Osteocyte (in vitro differentiated cells): ENCODE results near the gene ARFGAP1. TPM values are rescaled to one million over a fixed set of nuclear protein-coding genes. Genes with fewer than 3 reads are reported as not detected.

Experiments
- DNase-seq: peaks from one replicate; pipeline ENCODE4 v3.0.0; 2021; ENCODE audit warnings: mixed read lengths; ENCODE audit not compliant: unreplicated experiment; ENCODE audit errors: extremely low spot score
- H3K27ac Mint-ChIP-seq: one replicate; pipeline ENCODE4 v1.8.0; 2021; ENCODE audit warnings: mild to moderate bottlenecking, mixed read lengths; ENCODE audit not compliant: unreplicated experiment
- H3K27me3 Mint-ChIP-seq: one replicate; pipeline ENCODE4 v1.8.0; 2021; ENCODE audit warnings: mixed read lengths; ENCODE audit not compliant: unreplicated experiment
- H3K36me3 Mint-ChIP-seq: one replicate; pipeline ENCODE4 v1.8.0; 2021; ENCODE audit warnings: mixed read lengths; ENCODE audit not compliant: unreplicated experiment
- H3K4me1 Mint-ChIP-seq: one replicate; pipeline ENCODE4 v1.8.0; 2021; ENCODE audit warnings: mixed read lengths; ENCODE audit not compliant: unreplicated experiment
- H3K4me3 Mint-ChIP-seq: one replicate; pipeline ENCODE4 v1.8.0; 2021; ENCODE audit warnings: mild to moderate bottlenecking, moderate library complexity, mixed read lengths; ENCODE audit not compliant: unreplicated experiment
- H3K9me3 Mint-ChIP-seq: one replicate; pipeline ENCODE4 v1.8.0; 2021; ENCODE audit warnings: mixed read lengths; ENCODE audit not compliant: unreplicated experiment
- CTCF ChIP-seq: fragments of 200-600 bp; sonication (generic); IDR thresholded peaks from 2 replicates; pipeline ENCODE4 v1.5.0; 2021; ENCODE audit warnings: antibody characterized with exemption, mild to moderate bottlenecking, moderate library complexity
- total RNA-seq: library from RNA; stranded (reverse); gene quantifications from 2 replicates; pipeline ENCODE4 v1.2.1, GENCODE V29; 2021

ARFGAP1 gene
- total RNA-seq, 1 donor from 2014 or later, result 119 TPM

- TF ChIP-seq CTCF, result no peak
- H3K27me3 Mint-ChIP-seq, result peaks cover 7% of the 10 kb centered on the region
- no peak for DNase-seq
- no peak overlapping the region for H3K4me3 Mint-ChIP-seq
- H3K27ac Mint-ChIP-seq, result no peak overlapping the region
- no peaks in the 10 kb centered on the region for H3K9me3 Mint-ChIP-seq
- no peaks in the 10 kb centered on the region for H3K4me1 Mint-ChIP-seq
- H3K36me3 Mint-ChIP-seq, result no peaks in the 10 kb centered on the region
Observed at GRCh38 chr20:63318391-63319163, 46.0 kb downstream of the ARFGAP1 start.

GRCh38 chr20:63319164-63320040 is 46.8 kb downstream of the ARFGAP1 start:
- TF ChIP-seq CTCF, result no peak
- no peaks in the 10 kb centered on the region for H3K4me1 Mint-ChIP-seq
- no peak for DNase-seq
- H3K27ac Mint-ChIP-seq, result no peak overlapping the region
- peaks cover 14% of the 10 kb centered on the region for H3K27me3 Mint-ChIP-seq
- no peak overlapping the region for H3K4me3 Mint-ChIP-seq
- H3K36me3 Mint-ChIP-seq, result no peaks in the 10 kb centered on the region
- no peaks in the 10 kb centered on the region for H3K9me3 Mint-ChIP-seq

- no peak overlapping the region for H3K27ac Mint-ChIP-seq
- no peaks in the 10 kb centered on the region for H3K36me3 Mint-ChIP-seq
- no peak for TF ChIP-seq CTCF
- no peak overlapping the region for H3K4me3 Mint-ChIP-seq
- H3K27me3 Mint-ChIP-seq, result peaks cover 14% of the 10 kb centered on the region
- H3K4me1 Mint-ChIP-seq, result no peaks in the 10 kb centered on the region
- DNase-seq, result no peak
- H3K9me3 Mint-ChIP-seq, result no peaks in the 10 kb centered on the region
Observed at GRCh38 chr20:63320041-63320511, 47.5 kb downstream of the ARFGAP1 start.

GRCh38 chr20:63320616-63321147 is 48.1 kb downstream of the ARFGAP1 start:
- Mint-ChIP-seq H3K36me3 (no peaks in the 10 kb centered on the region), H3K27ac (no peak overlapping the region), H3K4me3 (no peak overlapping the region), H3K9me3 (no peaks in the 10 kb centered on the region), H3K27me3 (peaks cover 14% of the 10 kb centered on the region), H3K4me1 (no peaks in the 10 kb centered on the region)
- DNase-seq, result no peak
- no peak for TF ChIP-seq CTCF
